IMR-90 (cell line): Measurements from ENCODE around the gene ATP7A. TPM values are rescaled to one million over a fixed set of nuclear protein-coding genes. Genes with fewer than 3 reads are reported as not detected.

Experiments
- ATAC-seq: fragments of 200-7000 bp; cut with Tn5 transposase; 2 replicates; pipeline ENCODE4 v1.9.1; 2020; ENCODE audit warnings: low read depth, mild to moderate bottlenecking, moderate library complexity
- BruUV-seq: library from RNA; stranded (reverse); fragments of 400-500 nt; replicated peaks from 2 replicates; lab custom pipeline; 2021; lab: Mats Ljungman, UMichigan
- CTCF ChIA-PET: fragments of 300-600 bp; formaldehyde crosslinking; extraction: SDS; loops from one replicate; lab custom pipeline; 2021; ENCODE audit warnings: antibody characterized with exemption; lab: Yijun Ruan, JAX
- POLR2A ChIA-PET: fragments of 300-600 bp; sonication (Branson Sonifier 250); formaldehyde crosslinking; loops from one replicate; lab custom pipeline; 2022; ENCODE audit warnings: antibody characterized with exemption; ENCODE audit not compliant: unreplicated experiment; lab: Charles Lee
- DNase-seq: peaks from one replicate; pipeline ENCODE4 v3.0.0; 2013
- H2AFZ ChIP-seq: replicated peaks from 2 replicates; pipeline ENCODE3; 2013; ENCODE audit warnings: low read length, mild to moderate bottlenecking; ENCODE audit not compliant: poor library complexity
- H2AK5ac ChIP-seq: 2 replicates; pipeline ENCODE4 v1.6.1; 2013; ENCODE audit warnings: low read depth, low read length, inconsistent platforms
- H2AK9ac ChIP-seq: replicated peaks from 2 replicates; pipeline ENCODE3; 2013; ENCODE audit warnings: mild to moderate bottlenecking, low read depth, low read length, moderate library complexity; ENCODE audit not compliant: poor library complexity
- H2BK120ac ChIP-seq: 2 replicates; pipeline ENCODE4 v1.6.1; 2013; ENCODE audit warnings: low read depth, low read length, inconsistent platforms
- H2BK15ac ChIP-seq: 3 replicates; pipeline ENCODE4 v1.6.1; 2013; ENCODE audit warnings: low read depth, low read length, inconsistent platforms
- H2BK20ac ChIP-seq: 2 replicates; pipeline ENCODE4 v1.6.1; 2013; ENCODE audit warnings: low read depth, mild to moderate bottlenecking, inconsistent platforms, low read length, moderate library complexity
- H2BK5ac ChIP-seq: 2 replicates; pipeline ENCODE4 v1.6.1; 2013; ENCODE audit warnings: mild to moderate bottlenecking, low read depth, low read length, inconsistent platforms; ENCODE audit not compliant: poor library complexity, severe bottlenecking
- H3K14ac ChIP-seq: replicated peaks from 2 replicates; pipeline ENCODE4 v1.6.1; 2013; ENCODE audit warnings: low read depth, low read length, inconsistent platforms
- H3K18ac ChIP-seq: 2 replicates; pipeline ENCODE4 v1.6.1; 2013; ENCODE audit warnings: low read depth, low read length, control low read depth
- H3K23ac ChIP-seq: 2 replicates; pipeline ENCODE4 v1.6.1; 2013; ENCODE audit warnings: low read depth, low read length, inconsistent platforms
- H3K27ac ChIP-seq: 2 replicates; pipeline ENCODE4 v1.5.1; 2013; ENCODE audit warnings: mild to moderate bottlenecking, control low read depth, low read length; ENCODE audit not compliant: insufficient read depth
- H3K27me3 ChIP-seq: 2 replicates; pipeline ENCODE4 v1.6.1; 2013; ENCODE audit warnings: low read length; ENCODE audit not compliant: control insufficient read depth, insufficient read depth
- H3K36me3 ChIP-seq: 2 replicates; pipeline ENCODE4 v1.6.1; 2013; ENCODE audit warnings: low read length, mixed read lengths; ENCODE audit not compliant: control insufficient read depth, insufficient read depth
- H3K4ac ChIP-seq: 2 replicates; pipeline ENCODE4 v1.6.1; 2013; ENCODE audit warnings: low read depth, low read length, inconsistent platforms
- H3K4me1 ChIP-seq: 2 replicates; pipeline ENCODE4 v1.6.1; 2013; ENCODE audit warnings: low read length, mixed read lengths; ENCODE audit not compliant: control insufficient read depth, insufficient read depth
- H3K4me2 ChIP-seq: 2 replicates; pipeline ENCODE4 v1.6.1; 2013; ENCODE audit warnings: low read depth, mild to moderate bottlenecking, control low read depth, low read length, moderate library complexity
- H3K4me3 ChIP-seq: 2 replicates; pipeline ENCODE4 v1.5.1; 2013; ENCODE audit warnings: low read depth, mild to moderate bottlenecking, control low read depth, low read length, moderate library complexity; ENCODE audit not compliant: insufficient read depth
- H3K56ac ChIP-seq: 2 replicates; pipeline ENCODE4 v1.6.1; 2013; ENCODE audit warnings: low read length, inconsistent platforms; ENCODE audit not compliant: insufficient read depth; ENCODE audit errors: extremely low read depth
- H3K79me1 ChIP-seq, 2 experiments: 2 replicates each; pipeline ENCODE4 v1.6.1; 2013; ENCODE audit warnings: low read length in 2 of 2, inconsistent platforms in 1 of 2, low read depth in 1 of 2
- H3K9ac ChIP-seq: 2 replicates; pipeline ENCODE4 v1.6.1; 2013; ENCODE audit warnings: low read depth, low read length, control low read depth
- H3K9me1 ChIP-seq: 2 replicates; pipeline ENCODE4 v1.6.1; 2013; ENCODE audit warnings: low read length, inconsistent platforms; ENCODE audit not compliant: insufficient read depth
- H3K9me3 ChIP-seq: 2 replicates; pipeline ENCODE4 v1.6.1; 2013; ENCODE audit warnings: low read length; ENCODE audit not compliant: control insufficient read depth, insufficient read depth
- H4K20me1 ChIP-seq: 2 replicates; pipeline ENCODE4 v1.6.1; 2013; ENCODE audit warnings: low read length, inconsistent platforms; ENCODE audit not compliant: insufficient read depth
- H4K5ac ChIP-seq: 2 replicates; pipeline ENCODE4 v1.6.1; 2013; ENCODE audit warnings: mild to moderate bottlenecking, low read depth, low read length, control low read depth
- H4K8ac ChIP-seq, 2 experiments: 2 replicates each; pipeline ENCODE4 v1.6.1; 2013; ENCODE audit warnings: low read depth in 2 of 2, low read length in 2 of 2, control low read depth in 1 of 2, inconsistent platforms in 1 of 2
- H4K91ac ChIP-seq: 2 replicates; pipeline ENCODE4 v1.6.1; 2013; ENCODE audit warnings: low read depth, low read length, inconsistent platforms; ENCODE audit not compliant: insufficient read depth
- FOS ChIP-seq: fragments of 150-350 bp; IDR thresholded peaks from 2 replicates; pipeline ENCODE4 v1.6.1; 2016; ENCODE audit warnings: low read depth, low read length
- RCOR1 ChIP-seq: IDR thresholded peaks from 2 replicates; pipeline ENCODE4 v1.6.1; 2012; ENCODE audit warnings: mild to moderate bottlenecking, low read length, improper control_type of control experiment; ENCODE audit not compliant: insufficient replicate concordance
- SMC3 ChIP-seq: fragments of 150-350 bp; IDR thresholded peaks from 2 replicates; pipeline ENCODE4 v1.6.1; 2016; ENCODE audit warnings: low read depth, mild to moderate bottlenecking, antibody characterized with exemption, low read length, moderate library complexity
- WGBS, 2 experiments: methylation state at CpG; one replicate each; pipeline versions ENCODE4 v1.1.5 to v1.1.7; 2013; ENCODE audit warnings: missing lambda C conversion rate in 2 of 2; ENCODE audit not compliant: insufficient read length in 1 of 2; ENCODE audit errors: extremely low coverage in 2 of 2; 5-methylcytosine and 5-hydroxymethylcytosine counted together
- dilution Hi-C: fragments of 300-500 bp; cut with HindIII; formaldehyde crosslinking; loops from one replicate; pipeline ENCODE4 v1.14.3; 2018; ENCODE audit warnings: low sequenced_read_pairs; ENCODE audit not compliant: unreplicated experiment
- in situ Hi-C: fragments of 300-500 bp; cut with MboI; formaldehyde crosslinking; loops from 3 replicates; pipeline ENCODE4 v1.14.3; 2019; ENCODE audit warnings: low sequenced_read_pairs, inconsistent platforms, mixed read lengths
- intact Hi-C: fragments of 100-400 bp; cut with micrococcal nuclease; formaldehyde crosslinking; loops from 2 replicates; pipeline ENCODE4 v1.10.0; 2022
- polyA plus RNA-seq, 3 experiments: library from polyadenylated mRNA; depleted of rRNA; stranded (reverse); fragments of >200 nt; gene quantifications; 2 replicates each; pipeline ENCODE4 v1.2.3, GENCODE V29; 2012; ENCODE audit warnings: low replicate concordance in 1 of 3
- total RNA-seq: library from RNA; depleted of rRNA; stranded (reverse); fragments of >200 nt; gene quantifications from 2 replicates; pipeline ENCODE4 v1.2.3, GENCODE V29; 2012
- TF ChIP-seq, protein P1 (sequence below): fragments of 150-350 bp; IDR thresholded peaks from 2 replicates; pipeline ENCODE4 v1.6.1; 2016; ENCODE audit warnings: low read depth, mild to moderate bottlenecking, low read length, moderate library complexity, borderline replicate concordance
- TF ChIP-seq, protein P2 (sequence below): fragments of 150-350 bp; IDR thresholded peaks from 2 replicates; pipeline ENCODE4 v1.6.1; 2017; ENCODE audit warnings: mild to moderate bottlenecking, antibody characterized with exemption, low read length, low read depth

The ATP7A gene
- total and polyA plus RNA-seq, 2 of the 4 experiments (the other 2 are of a cell fraction) = 4.2 to 22.4 TPM

GRCh38 chrX:77901506-77901905, 9.0 kb upstream of the ATP7A start:
- no peak overlapping the region for H2AFZ ChIP-seq
- in situ Hi-C loops = no loop called here
- H4K5ac ChIP-seq = no peak overlapping the region
- no peak overlapping the region for H2AK5ac ChIP-seq
- no peak overlapping the region for H2BK20ac ChIP-seq
- H3K27me3 ChIP-seq = no peaks in the 10 kb centered on the region
- TF ChIP-seq, protein P1, sequence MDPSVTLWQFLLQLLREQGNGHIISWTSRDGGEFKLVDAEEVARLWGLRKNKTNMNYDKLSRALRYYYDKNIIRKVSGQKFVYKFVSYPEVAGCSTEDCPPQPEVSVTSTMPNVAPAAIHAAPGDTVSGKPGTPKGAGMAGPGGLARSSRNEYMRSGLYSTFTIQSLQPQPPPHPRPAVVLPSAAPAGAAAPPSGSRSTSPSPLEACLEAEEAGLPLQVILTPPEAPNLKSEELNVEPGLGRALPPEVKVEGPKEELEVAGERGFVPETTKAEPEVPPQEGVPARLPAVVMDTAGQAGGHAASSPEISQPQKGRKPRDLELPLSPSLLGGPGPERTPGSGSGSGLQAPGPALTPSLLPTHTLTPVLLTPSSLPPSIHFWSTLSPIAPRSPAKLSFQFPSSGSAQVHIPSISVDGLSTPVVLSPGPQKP = no peak
- TF ChIP-seq, protein P2, sequence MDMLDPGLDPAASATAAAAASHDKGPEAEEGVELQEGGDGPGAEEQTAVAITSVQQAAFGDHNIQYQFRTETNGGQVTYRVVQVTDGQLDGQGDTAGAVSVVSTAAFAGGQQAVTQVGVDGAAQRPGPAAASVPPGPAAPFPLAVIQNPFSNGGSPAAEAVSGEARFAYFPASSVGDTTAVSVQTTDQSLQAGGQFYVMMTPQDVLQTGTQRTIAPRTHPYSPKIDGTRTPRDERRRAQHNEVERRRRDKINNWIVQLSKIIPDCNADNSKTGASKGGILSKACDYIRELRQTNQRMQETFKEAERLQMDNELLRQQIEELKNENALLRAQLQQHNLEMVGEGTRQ = no peak
- TF ChIP-seq FOS (no peak), RCOR1 (no peak), SMC3 (no peak)
- H3K56ac ChIP-seq = no peak overlapping the region
- H3K23ac ChIP-seq = no peak overlapping the region
- no peak overlapping the region for H4K8ac ChIP-seq
- H3K4me1 ChIP-seq = no peaks in the 10 kb centered on the region
- no peak overlapping the region for H2BK5ac ChIP-seq
- no peaks in the 10 kb centered on the region for H3K9me3 ChIP-seq
- POLR2A ChIA-PET = no interaction called here
- no peak overlapping the region for H3K4ac ChIP-seq
- CTCF ChIA-PET = interaction anchor here (0.7 to 2.1 kb wide), 2 partner anchors 123 to 133 kb away, joined by 3 to 7 read pairs; no protein-coding TSS in a partner anchor
- WGBS, 2 experiments = 86% methylated on average over 1 of the region's 5 CpGs; no CpG with 5 or more reads in 1 of the 2 experiments
- H3K9ac ChIP-seq = no peak overlapping the region
- no peaks in the 10 kb centered on the region for H4K20me1 ChIP-seq
- DNase-seq (no peak), ATAC-seq (no peak)
- no peak overlapping the region for H2BK15ac ChIP-seq
- no TSS peak for BruUV-seq
- no peak overlapping the region for H3K18ac ChIP-seq
- dilution Hi-C loops = no loop called here
- H3K9me1 ChIP-seq = no peaks in the 10 kb centered on the region
- no peak overlapping the region for H3K4me3 ChIP-seq
- intact Hi-C loops = no loop called here
- no peak overlapping the region for H2AK9ac ChIP-seq
- H4K91ac ChIP-seq = no peak overlapping the region
- H3K14ac ChIP-seq = no peak overlapping the region
- peaks cover 6% of the 10 kb centered on the region; the same call in 1 of the 2 replicates for H3K36me3 ChIP-seq
- H2BK120ac ChIP-seq = no peak overlapping the region
- H3K4me2 ChIP-seq = no peak overlapping the region
- H3K27ac ChIP-seq = no peak overlapping the region
- H3K79me1 ChIP-seq = peaks cover 0 to 8% of the 10 kb centered on the region in 2 experiments; a peak in 2 of 4 replicates
